Measurements from ENCODE around the gene LEP.

DNA sequence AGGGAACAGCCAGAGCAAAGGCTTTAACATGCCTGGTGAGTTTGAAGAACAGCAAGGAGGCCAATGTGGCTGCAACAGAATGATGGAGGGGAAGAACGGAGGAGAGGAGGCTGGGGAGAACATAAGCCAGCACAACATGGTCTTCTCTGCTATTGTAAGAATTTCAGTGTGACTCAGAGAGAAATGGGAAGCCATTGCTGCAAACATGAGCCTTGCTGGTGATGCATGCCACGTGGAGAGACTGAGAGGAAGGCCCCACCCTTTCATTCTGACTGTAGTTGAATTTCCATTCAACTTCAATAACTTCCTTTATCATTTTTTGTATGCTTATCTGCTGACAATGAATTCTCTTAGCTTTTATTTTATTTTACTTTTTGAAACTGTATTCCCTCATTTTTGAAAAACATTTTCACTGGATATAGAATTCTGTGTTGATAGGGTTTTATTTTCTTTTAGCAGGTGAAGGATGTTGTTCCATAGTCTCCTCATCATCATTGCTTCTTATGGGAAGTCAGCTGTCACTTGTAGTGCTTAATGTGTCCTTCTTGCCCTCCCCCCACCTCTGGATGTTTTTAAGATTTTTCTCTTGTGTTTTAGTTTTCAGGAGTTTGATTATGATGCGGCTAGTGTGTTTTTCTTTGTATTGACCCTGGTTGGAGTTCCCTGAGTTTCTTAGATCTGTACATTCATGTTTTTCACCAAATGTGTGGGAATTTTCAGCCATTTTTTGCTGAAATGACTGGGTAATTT is 46.4 kb upstream of the LEP start:
- TF ChIP-seq POLR2A (IDR thresholded peaks at IDR 0.05; ENCODE audit: low read depth, low read length) (no peak), POLR2AphosphoS5 (IDR thresholded peaks at IDR 0.05; ENCODE audit: low read depth, low read length) (no peak), TAF1 (IDR thresholded peaks at IDR 0.05; ENCODE audit: borderline replicate concordance, low read depth, low read length) (no peak)

All from GM12892 (cell line).